WERI-Rb-1 (cell line): ENCODE measurements around the gene TRAF3IP3.

Experiments used
- DNase-seq: peaks from one replicate; pipeline ENCODE4 v3.0.0-alpha.2; 2020
- H3K27ac ChIP-seq: fragments of 250-450 bp; sonication (Bioruptor Pico); 2 replicates; pipeline ENCODE4 v1.5.1; 2020; ENCODE audit warnings: mild to moderate bottlenecking, moderate library complexity
- H3K27me3 ChIP-seq: fragments of 250-450 bp; sonication (Bioruptor Pico); 2 replicates; pipeline ENCODE4 v1.5.1; 2021; ENCODE audit warnings: mild to moderate bottlenecking, low read depth, moderate library complexity; ENCODE audit not compliant: insufficient read depth, severe bottlenecking
- H3K36me3 ChIP-seq: fragments of 250-450 bp; sonication (Bioruptor Pico); 2 replicates; pipeline ENCODE4 v1.5.1; 2020; ENCODE audit warnings: mild to moderate bottlenecking, moderate library complexity
- H3K4me3 ChIP-seq: 2 replicates; pipeline ENCODE4 v1.5.1; 2011; ENCODE audit warnings: low read depth, mild to moderate bottlenecking, control low read depth, low read length
- H3K9me3 ChIP-seq: fragments of 250-450 bp; sonication (Bioruptor Pico); 2 replicates; pipeline ENCODE4 v1.5.1; 2021; ENCODE audit warnings: mild to moderate bottlenecking, moderate library complexity; ENCODE audit not compliant: severe bottlenecking
- CTCF ChIP-seq: IDR thresholded peaks from 2 replicates; pipeline ENCODE4 v1.5.1; 2011; ENCODE audit warnings: low read depth, mild to moderate bottlenecking, control low read depth, inconsistent platforms, low read length

Gene TRAF3IP3

DNA sequence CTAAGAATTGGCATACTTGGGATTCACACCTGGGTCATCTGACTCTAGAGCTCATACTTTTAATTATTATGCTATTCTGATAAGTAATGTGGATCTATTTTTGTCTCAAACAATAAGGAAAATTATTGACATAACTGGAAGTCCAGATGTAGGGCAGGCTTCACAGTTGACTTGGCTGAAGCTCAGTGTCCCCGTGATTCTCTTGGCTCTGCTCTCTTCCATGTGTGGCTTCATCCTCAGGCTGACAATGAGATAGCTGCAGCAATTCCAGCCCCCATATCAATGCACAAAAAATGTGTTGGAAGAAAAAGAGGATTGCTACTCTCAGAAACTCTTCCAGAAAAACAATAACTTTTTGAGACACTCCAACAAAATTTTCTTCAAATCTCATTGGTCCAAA, 27.4 kb upstream of the TRAF3IP3 start:
- H3K27me3 ChIP-seq = peaks cover 10% of the 10 kb centered on the region
- no peak for TF ChIP-seq CTCF
- DNase-seq = no peak
- H3K4me3 ChIP-seq = no peak overlapping the region
- no peak overlapping the region for H3K27ac ChIP-seq
- H3K36me3 ChIP-seq = no peaks in the 10 kb centered on the region
- H3K9me3 ChIP-seq = no peaks in the 10 kb centered on the region

DNA sequence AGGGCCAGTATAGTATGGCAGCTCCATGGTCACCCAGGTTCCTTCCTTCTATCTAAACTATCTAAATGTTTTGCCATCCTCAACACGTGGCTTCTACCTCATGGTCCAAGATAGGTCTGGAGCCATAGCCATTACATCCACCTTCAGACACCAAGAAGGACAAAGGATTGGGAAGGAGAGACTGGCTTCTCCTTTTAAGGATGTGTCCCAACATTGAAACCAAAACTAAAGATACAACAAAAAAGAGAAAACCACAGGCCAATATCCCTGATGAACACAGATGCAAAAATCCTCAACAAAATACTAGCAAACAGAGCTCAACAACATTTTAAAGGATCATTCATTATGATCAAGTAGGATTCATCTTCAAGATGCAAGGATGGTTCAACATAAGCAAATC, 26.4 kb upstream of the TRAF3IP3 start:
- Histone ChIP-seq H3K4me3 (no peak overlapping the region), H3K9me3 (no peaks in the 10 kb centered on the region), H3K27me3 (peaks cover 10% of the 10 kb centered on the region), H3K27ac (no peak overlapping the region), H3K36me3 (no peaks in the 10 kb centered on the region)
- TF ChIP-seq CTCF = no peak
- no peak for DNase-seq

DNA sequence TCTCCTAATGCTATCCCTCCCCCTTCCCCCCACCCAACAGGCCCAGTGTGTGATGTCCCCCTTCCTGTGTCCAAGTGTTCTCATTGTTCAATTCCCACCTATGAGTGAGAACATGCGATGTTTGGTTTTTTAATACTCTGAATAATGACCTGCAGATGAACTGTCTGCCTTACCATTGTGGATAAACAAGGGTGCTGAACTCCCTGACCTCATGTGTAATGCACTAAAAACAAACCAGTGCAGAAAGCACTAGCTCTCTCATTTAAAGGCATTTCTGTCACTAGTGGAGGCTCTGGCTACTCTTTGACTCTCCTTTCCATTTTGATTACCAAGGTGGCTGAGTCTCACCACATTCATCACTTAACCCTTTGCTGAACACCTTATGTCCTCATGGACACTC, 23.1 kb upstream of the TRAF3IP3 start:
- Histone ChIP-seq H3K27me3 (peaks cover 15% of the 10 kb centered on the region), H3K4me3 (no peak overlapping the region), H3K27ac (no peak overlapping the region), H3K36me3 (no peaks in the 10 kb centered on the region), H3K9me3 (no peaks in the 10 kb centered on the region)
- DNase-seq = no peak
- TF ChIP-seq CTCF = no peak

GRCh38 chr1:209733409-209734192, 22.3 kb upstream of the TRAF3IP3 start:
- H3K9me3 ChIP-seq = no peaks in the 10 kb centered on the region
- DNase-seq = no peak
- no peak overlapping the region for H3K4me3 ChIP-seq
- no peak for TF ChIP-seq CTCF
- H3K36me3 ChIP-seq = no peaks in the 10 kb centered on the region
- H3K27ac ChIP-seq = no peak overlapping the region
- H3K27me3 ChIP-seq = peaks cover 21% of the 10 kb centered on the region

DNA sequence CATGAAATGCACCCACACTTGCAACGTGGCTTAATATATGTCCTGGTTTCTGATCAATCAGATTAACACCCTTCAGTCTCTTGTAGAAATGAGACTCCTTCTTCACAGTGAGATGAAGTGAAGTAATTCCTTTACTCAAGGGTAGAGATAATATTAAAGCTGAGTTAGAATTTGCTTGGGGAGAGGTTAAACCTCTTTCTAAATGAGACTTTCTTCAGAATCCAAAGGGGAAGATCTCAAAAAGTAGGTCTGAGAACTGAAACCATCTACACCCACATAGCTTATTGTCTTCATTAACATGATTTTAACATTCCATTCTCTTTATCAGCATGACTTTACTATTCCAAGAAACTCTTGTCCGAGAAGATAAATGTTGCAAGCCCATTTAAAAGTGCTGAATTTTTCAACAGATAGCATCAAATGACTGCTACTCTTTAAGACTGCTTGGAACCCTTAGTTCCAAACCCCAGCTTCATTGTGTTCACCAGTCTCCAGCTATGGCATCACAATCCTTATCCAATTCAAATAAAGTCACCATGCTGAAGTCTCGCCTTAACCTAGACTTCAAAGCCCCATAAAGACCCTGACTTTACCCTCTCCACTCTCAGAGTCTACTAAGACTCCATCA, 19.2 kb upstream of the TRAF3IP3 start:
- Histone ChIP-seq H3K4me3 (no peak overlapping the region), H3K9me3 (no peaks in the 10 kb centered on the region), H3K36me3 (no peaks in the 10 kb centered on the region), H3K27me3 (peaks cover 34% of the 10 kb centered on the region), H3K27ac (no peak overlapping the region)
- DNase-seq = no peak
- TF ChIP-seq CTCF = no peak
